Measurements from ENCODE around the gene MGAT3. TPM values are rescaled to one million over a fixed set of nuclear protein-coding genes. Genes with fewer than 3 reads are reported as not detected.

The MGAT3 gene
- total RNA-seq, 1 experiment from 2014 or later = 0.20 TPM

DNA sequence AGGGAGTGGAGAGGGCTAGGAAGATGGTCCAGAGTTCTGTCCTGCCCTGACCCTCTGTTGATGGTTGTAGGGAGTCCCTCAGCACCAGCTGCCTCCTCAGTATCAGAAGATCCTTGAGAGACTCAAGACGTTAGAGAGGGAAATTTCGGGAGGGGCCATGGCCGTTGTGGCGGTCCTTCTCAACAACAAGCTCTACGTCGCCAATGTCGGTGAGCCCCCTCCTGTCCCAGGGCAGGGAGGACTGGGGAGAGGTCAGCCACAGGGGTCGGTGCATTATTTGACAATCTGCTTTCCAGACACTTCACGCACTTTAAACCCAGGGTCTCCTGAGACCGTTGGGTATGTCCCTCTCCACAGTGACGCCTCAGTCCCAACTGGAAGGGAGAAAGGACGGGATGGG, 39.2 kb upstream of the MGAT3 start:
- H3K9me2 ChIP-seq (ENCODE audit: insufficient read depth) = no peaks in the 10 kb centered on the region
- intact Hi-C loops (cut with micrococcal nuclease) = no loop called here
- H3K79me2 ChIP-seq (ENCODE audit: insufficient read depth, low read length) = no peaks in the 10 kb centered on the region
- TF ChIP-seq, protein P1, sequence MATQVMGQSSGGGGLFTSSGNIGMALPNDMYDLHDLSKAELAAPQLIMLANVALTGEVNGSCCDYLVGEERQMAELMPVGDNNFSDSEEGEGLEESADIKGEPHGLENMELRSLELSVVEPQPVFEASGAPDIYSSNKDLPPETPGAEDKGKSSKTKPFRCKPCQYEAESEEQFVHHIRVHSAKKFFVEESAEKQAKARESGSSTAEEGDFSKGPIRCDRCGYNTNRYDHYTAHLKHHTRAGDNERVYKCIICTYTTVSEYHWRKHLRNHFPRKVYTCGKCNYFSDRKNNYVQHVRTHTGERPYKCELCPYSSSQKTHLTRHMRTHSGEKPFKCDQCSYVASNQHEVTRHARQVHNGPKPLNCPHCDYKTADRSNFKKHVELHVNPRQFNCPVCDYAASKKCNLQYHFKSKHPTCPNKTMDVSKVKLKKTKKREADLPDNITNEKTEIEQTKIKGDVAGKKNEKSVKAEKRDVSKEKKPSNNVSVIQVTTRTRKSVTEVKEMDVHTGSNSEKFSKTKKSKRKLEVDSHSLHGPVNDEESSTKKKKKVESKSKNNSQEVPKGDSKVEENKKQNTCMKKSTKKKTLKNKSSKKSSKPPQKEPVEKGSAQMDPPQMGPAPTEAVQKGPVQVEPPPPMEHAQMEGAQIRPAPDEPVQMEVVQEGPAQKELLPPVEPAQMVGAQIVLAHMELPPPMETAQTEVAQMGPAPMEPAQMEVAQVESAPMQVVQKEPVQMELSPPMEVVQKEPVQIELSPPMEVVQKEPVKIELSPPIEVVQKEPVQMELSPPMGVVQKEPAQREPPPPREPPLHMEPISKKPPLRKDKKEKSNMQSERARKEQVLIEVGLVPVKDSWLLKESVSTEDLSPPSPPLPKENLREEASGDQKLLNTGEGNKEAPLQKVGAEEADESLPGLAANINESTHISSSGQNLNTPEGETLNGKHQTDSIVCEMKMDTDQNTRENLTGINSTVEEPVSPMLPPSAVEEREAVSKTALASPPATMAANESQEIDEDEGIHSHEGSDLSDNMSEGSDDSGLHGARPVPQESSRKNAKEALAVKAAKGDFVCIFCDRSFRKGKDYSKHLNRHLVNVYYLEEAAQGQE (IDR thresholded peaks at IDR 0.05; ENCODE audit: low read depth) = no peak
- no peaks in the 10 kb centered on the region for H3K4me1 ChIP-seq (ENCODE audit: control insufficient read depth in 1 of 2, insufficient read depth in 2 of 2, low read length in 2 of 2)
- no peak overlapping the region for H2AFZ ChIP-seq (ENCODE audit: low read depth, low read length, poor library complexity, severe bottlenecking)
- ChIA-PET RAD21 (ENCODE audit: low non-redundant PET in 1 of 2, low total read pairs in 2 of 2, uncharacterized antibody in 2 of 2, unreplicated experiment in 2 of 2) (no interaction called here), POLR2A (no interaction called here), CTCF (no interaction called here)
- H3K36me3 ChIP-seq (ENCODE audit: control insufficient read depth in 1 of 2, insufficient read depth in 2 of 2, low read length in 2 of 2) = peaks cover 14 to 18% of the 10 kb centered on the region in 2 experiments; a peak in 3 of 4 replicates
- no TSS peak for BruUV-seq (replicated peaks)
- H3K27me3 ChIP-seq (ENCODE audit: insufficient read depth, low read length) = no peaks in the 10 kb centered on the region
- DNase-seq (ENCODE audit: low read depth, low spot score) = no peak
- no peaks in the 10 kb centered on the region for H4K20me1 ChIP-seq (ENCODE audit: insufficient read depth)
- H3K4me2 ChIP-seq (ENCODE audit: low read length) = no peak overlapping the region
- H3K27ac ChIP-seq (ENCODE audit: low read depth, low read length) = no peak overlapping the region
- H3K9ac ChIP-seq (ENCODE audit: low read length) = no peak overlapping the region
- H3K9me3 ChIP-seq (ENCODE audit: control insufficient read depth in 1 of 2, insufficient read depth in 1 of 2, low read depth in 1 of 2, low read length in 2 of 2) = no peaks in the 10 kb centered on the region
- H3K4me3 ChIP-seq (replicated peaks in 1 of 2; ENCODE audit: low read depth in 1 of 2, low read length in 2 of 2) = no peak overlapping the region
- no peak for ATAC-seq

DNA sequence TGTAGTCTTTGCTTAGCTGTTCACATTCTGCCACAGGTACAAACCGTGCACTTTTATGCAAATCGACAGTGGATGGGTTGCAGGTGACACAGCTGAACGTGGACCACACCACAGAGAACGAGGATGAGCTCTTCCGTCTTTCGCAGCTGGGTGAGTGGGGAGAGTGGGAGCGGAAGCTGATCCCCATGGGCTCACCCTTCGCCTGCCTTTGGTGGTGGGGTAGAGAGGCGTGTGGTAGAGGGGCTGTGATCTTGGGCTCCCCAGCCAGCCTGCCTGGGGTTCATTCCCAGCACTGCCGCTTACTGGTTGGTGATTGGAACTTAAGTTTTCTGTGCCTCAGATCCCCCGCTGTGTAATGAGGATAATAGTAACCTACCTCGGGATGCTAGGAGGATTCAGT, 38.1 kb upstream of the MGAT3 start:
- BruUV-seq (replicated peaks) = no TSS peak
- Histone ChIP-seq H3K4me1 (ENCODE audit: control insufficient read depth in 1 of 2, insufficient read depth in 2 of 2, low read length in 2 of 2) (no peaks in the 10 kb centered on the region), H3K79me2 (ENCODE audit: insufficient read depth, low read length) (no peaks in the 10 kb centered on the region), H3K9me2 (ENCODE audit: insufficient read depth) (no peaks in the 10 kb centered on the region), H3K4me3 (replicated peaks in 1 of 2; ENCODE audit: low read depth in 1 of 2, low read length in 2 of 2) (no peak overlapping the region), H4K20me1 (ENCODE audit: insufficient read depth) (no peaks in the 10 kb centered on the region), H3K4me2 (ENCODE audit: low read length) (no peak overlapping the region), H3K27me3 (ENCODE audit: insufficient read depth, low read length) (no peaks in the 10 kb centered on the region), H3K9ac (ENCODE audit: low read length) (no peak overlapping the region), H3K27ac (ENCODE audit: low read depth, low read length) (no peak overlapping the region), H3K36me3 (ENCODE audit: control insufficient read depth in 1 of 2, insufficient read depth in 2 of 2, low read length in 2 of 2) (peaks cover 14 to 19% of the 10 kb centered on the region in 2 experiments; a peak in 3 of 4 replicates), H3K9me3 (ENCODE audit: control insufficient read depth in 1 of 2, insufficient read depth in 1 of 2, low read depth in 1 of 2, low read length in 2 of 2) (no peaks in the 10 kb centered on the region), H2AFZ (ENCODE audit: low read depth, low read length, poor library complexity, severe bottlenecking) (no peak overlapping the region)
- RAD21 ChIA-PET (ENCODE audit: low non-redundant PET in 1 of 2, low total read pairs in 2 of 2, uncharacterized antibody in 2 of 2, unreplicated experiment in 2 of 2) = no interaction called here
- intact Hi-C loops (cut with micrococcal nuclease) = no loop called here
- POLR2A ChIA-PET = no interaction called here
- ATAC-seq (no peak), DNase-seq (ENCODE audit: low read depth, low spot score) (no peak)
- no peak for TF ChIP-seq SIN3A (IDR thresholded peaks at IDR 0.05; ENCODE audit: low read depth)
- TF ChIP-seq JUND (IDR thresholded peaks at IDR 0.05) = no peak
- no peak for TF ChIP-seq CBX3 (IDR thresholded peaks at IDR 0.05; ENCODE audit: low read depth)
- CTCF ChIA-PET = no interaction called here

All from HCT116 (cell line).